Stomach smooth muscle (tissue), 2 donors: Measurements from ENCODE around the gene B3GALT6.

ENCODE experiments used
- H3K27ac ChIP-seq: one replicate; pipeline ENCODE4 v1.7.0; 2013; ENCODE audit warnings: mild to moderate bottlenecking, low read length, inconsistent platforms
- H3K27me3 ChIP-seq, 2 donors: one replicate each; pipeline ENCODE4 v1.7.0; 2013; ENCODE audit warnings: low read length in 2 of 2; ENCODE audit not compliant: insufficient read depth in 2 of 2, control insufficient read depth in 1 of 2
- H3K36me3 ChIP-seq, 2 donors: one replicate each; pipeline ENCODE4 v1.7.0; 2013; ENCODE audit warnings: low read length in 2 of 2; ENCODE audit not compliant: control insufficient read depth in 2 of 2, insufficient read depth in 2 of 2
- H3K4me1 ChIP-seq: one replicate; pipeline ENCODE4 v1.7.0; 2013; ENCODE audit warnings: low read length; ENCODE audit not compliant: control insufficient read depth, insufficient read depth
- H3K4me3 ChIP-seq, 2 donors: one replicate each; pipeline ENCODE4 v1.7.0; 2013; ENCODE audit warnings: low read length in 2 of 2
- H3K9ac ChIP-seq, 2 donors: one replicate each; pipeline ENCODE4 v1.7.0; 2013; ENCODE audit warnings: low read length in 2 of 2, mild to moderate bottlenecking in 1 of 2
- H3K9me3 ChIP-seq, 2 donors: one replicate each; pipeline ENCODE4 v1.7.0; 2013; ENCODE audit warnings: low read length in 2 of 2; ENCODE audit not compliant: control insufficient read depth in 2 of 2
- donor health status: healthy.
- donor health status: Pancreatic carcinoma.

The B3GALT6 gene

DNA sequence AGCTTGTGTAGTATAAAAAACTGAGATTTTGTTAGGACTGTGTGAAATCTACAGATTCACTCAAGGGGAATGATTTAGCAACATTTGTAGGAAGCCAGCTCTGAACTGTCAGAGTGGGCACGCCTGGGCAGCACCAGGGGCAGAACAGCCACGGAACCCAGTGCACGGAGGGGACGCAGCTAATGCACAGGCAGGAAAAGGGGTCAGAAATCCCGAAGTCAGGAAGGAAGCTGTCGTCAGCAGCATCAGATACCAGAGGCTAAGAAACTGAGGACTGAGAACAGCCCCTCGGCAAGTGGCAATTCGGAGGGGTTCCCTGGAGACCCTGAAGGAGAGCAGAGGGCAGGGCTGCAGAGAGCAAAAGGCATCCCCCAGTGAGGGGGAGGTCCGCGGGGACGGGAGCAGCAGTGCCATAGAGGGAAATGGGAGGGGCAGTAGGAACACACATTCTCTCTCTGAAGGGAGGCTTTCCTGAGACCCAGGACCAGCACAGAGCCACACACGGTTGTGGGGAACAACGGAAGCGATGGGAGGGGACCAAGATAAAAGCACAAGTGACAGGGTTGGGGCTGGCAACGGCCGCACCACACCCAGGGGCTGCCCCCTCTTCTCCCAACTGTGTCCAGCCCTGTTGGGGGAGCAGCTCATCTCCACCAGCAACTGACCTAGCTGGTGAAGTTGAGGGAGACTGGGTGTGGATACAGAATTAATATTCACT is 29.0 kb downstream of the B3GALT6 start:
- Histone ChIP-seq H3K27ac (no peak overlapping the region), H3K36me3 (peaks cover 38 to 42% of the 10 kb centered on the region in 2 donors)

DNA sequence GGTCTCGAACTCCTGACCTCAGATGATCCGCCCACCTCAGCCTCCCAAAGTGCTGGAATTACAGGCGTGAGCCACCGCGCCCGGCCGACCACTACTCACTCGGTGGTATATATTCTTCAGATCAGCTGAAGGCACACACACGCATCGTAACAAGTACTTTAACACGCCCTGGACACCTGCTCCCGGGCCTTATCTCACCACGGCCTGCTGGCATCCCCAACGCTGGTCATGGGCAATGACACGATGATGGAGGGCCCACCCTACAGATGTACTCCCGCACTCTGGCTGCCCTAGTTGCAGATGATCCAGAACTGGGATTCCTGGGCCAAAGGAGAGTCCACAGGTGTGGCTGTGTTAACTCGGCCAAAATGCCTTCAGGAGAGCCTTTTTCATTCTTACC is 30.0 kb downstream of the B3GALT6 start:
- Histone ChIP-seq H3K9ac (no peak overlapping the region), H3K4me3 (no peak overlapping the region), H3K27ac (no peak overlapping the region), H3K36me3 (peaks cover 41 to 43% of the 10 kb centered on the region in 2 donors), H3K9me3 (no peaks in the 10 kb centered on the region), H3K4me1 (peaks cover 7% of the 10 kb centered on the region), H3K27me3 (no peaks in the 10 kb centered on the region)

More for the DNA sequence above, 29.0 kb downstream of the B3GALT6 start:
- no peak overlapping the region for H3K9ac ChIP-seq
- no peaks in the 10 kb centered on the region for H3K27me3 ChIP-seq
- H3K4me1 ChIP-seq = peaks cover 7% of the 10 kb centered on the region
- no peaks in the 10 kb centered on the region for H3K9me3 ChIP-seq
- H3K4me3 ChIP-seq = no peak overlapping the region

DNA sequence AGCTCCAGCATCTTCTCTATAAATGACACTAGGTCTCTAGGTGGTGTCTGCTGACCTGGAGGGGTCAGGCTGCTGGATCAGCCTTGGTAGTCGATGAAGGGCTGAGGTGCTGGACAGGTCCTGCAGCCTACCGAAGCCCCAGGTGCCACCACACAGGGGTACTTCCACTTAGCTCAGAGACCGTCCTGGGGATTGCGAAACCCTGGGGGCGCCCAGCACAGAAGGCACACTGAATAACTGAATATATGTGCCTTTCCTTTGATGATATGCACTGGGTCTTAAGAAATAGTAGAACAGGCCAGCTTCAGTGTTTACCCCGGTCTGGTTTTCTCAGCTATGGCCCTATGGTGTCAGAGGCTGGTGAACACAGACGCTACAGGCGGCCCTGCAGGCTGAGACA is 30.7 kb downstream of the B3GALT6 start:
- no peak overlapping the region for H3K9ac ChIP-seq
- H3K4me1 ChIP-seq = peaks cover 7% of the 10 kb centered on the region
- H3K36me3 ChIP-seq = peaks cover 44 to 49% of the 10 kb centered on the region in 2 donors
- no peaks in the 10 kb centered on the region for H3K27me3 ChIP-seq
- H3K9me3 ChIP-seq = no peaks in the 10 kb centered on the region
- no peak overlapping the region for H3K4me3 ChIP-seq
- no peak overlapping the region for H3K27ac ChIP-seq

DNA sequence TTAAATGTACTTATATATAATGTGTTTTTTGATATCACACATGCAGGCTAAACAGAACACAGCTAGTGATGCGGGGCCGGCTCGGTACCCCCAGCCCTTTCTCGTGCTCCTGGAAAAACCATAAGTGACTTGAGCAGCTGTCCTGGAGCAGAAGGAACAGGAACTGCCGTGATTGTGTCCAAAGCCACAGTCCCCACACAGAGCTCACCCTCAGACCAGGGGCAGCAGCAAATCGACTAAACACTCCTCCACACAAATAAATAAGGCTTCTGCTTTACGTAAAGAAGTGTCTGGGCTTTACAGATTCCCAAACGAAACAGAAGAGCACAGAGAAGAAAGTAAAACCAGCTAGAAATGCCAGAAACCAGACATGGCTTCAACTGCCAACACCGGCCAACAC is 32.0 kb downstream of the B3GALT6 start:
- H3K27ac ChIP-seq = no peak overlapping the region
- H3K9me3 ChIP-seq = no peaks in the 10 kb centered on the region
- H3K36me3 ChIP-seq = peaks cover 46% of the 10 kb centered on the region in 2 donors
- no peaks in the 10 kb centered on the region for H3K27me3 ChIP-seq
- H3K9ac ChIP-seq = no peak overlapping the region
- no peak overlapping the region for H3K4me3 ChIP-seq
- peaks cover 7% of the 10 kb centered on the region for H3K4me1 ChIP-seq

DNA sequence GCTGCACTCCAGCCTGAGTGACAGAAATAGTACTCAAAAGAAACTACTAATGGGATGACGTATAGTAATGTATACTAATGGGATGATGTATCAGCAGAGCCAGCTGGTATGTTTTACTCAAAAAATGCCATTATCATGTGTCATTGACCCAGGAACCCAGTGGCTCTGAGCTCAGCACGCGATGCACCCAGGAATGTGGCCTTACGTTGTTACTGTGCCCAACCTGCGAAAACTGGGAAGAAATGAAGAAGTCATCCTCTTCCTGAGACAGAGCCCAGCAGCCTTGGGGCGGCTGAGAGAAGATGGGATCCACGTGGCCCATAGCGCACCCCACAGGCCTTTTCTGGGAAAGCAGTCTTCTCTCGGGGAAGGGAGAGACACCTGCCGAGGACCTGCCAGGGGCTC is 32.8 kb downstream of the B3GALT6 start:
- Histone ChIP-seq H3K4me1 (peaks cover 9% of the 10 kb centered on the region), H3K27ac (no peak overlapping the region), H3K27me3 (no peaks in the 10 kb centered on the region), H3K9me3 (no peaks in the 10 kb centered on the region), H3K36me3 (peaks cover 38 to 42% of the 10 kb centered on the region in 2 donors), H3K9ac (no peak overlapping the region), H3K4me3 (no peak overlapping the region)

DNA sequence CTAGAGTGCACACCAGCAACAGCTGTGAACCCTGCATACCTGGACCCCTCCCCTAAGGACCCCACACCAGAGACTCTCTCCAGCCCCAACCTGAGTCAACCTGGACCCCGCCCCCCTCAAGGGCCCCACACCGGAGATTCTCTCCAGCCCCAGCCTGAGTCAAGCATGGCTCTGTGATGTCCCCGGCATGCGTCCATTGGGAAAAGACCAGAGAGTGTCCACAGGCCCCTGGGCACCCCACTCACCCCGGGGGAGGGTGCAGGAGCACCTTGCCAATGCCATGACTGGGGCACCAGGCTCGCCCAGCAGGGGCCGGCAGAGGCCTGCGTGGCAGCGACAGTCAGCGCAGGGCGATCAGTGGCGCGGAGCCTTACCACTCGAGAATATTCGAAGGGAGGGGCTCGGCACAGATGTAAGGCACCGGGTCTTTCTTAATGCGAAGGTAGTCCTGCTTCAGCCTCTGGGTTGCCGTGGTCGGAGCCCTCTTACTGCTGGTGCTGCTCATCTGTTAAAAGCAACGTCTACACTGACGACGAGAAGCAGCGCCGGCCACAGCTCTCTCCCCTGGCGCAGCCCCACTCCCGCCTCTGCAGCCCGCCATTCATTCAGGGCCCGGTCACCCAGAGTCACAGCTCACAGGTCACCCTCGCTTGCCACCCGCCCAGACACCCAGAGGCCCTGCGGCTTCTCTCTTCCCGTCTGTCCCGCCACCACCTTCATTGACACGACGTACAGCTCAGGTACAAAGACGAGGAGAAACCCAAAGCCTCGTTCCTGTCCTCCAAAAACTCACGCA is 35.6 kb downstream of the B3GALT6 start:
- Histone ChIP-seq H3K27me3 (no peaks in the 10 kb centered on the region), H3K27ac (no peak overlapping the region), H3K4me1 (peaks cover 36% of the 10 kb centered on the region), H3K4me3 (no peak overlapping the region), H3K36me3 (peaks cover 27 to 29% of the 10 kb centered on the region in 2 donors), H3K9ac (no peak overlapping the region), H3K9me3 (no peaks in the 10 kb centered on the region)

DNA sequence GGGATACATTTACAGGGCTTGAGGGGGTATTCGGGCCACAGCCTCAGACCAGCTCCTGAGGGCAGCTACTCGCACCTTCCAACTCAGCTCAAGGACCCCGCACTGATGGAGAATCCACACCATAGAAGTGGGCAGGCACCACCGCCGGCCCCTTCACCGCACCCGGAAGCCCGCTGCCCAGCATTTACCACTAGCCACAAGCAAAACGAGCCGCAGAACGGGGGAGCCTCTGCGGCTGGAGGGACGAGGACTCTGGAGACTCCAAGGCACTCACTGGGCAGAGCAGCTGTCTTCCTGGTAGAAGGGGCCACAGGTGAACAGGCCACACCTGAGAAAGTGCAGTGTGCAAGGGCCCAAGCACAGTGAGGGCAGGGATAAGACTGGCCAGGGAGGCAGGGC is 36.2 kb downstream of the B3GALT6 start:
- Histone ChIP-seq H3K27me3 (no peaks in the 10 kb centered on the region), H3K36me3 (peaks cover 21 to 24% of the 10 kb centered on the region in 2 donors), H3K27ac (no peak overlapping the region)

DNA sequence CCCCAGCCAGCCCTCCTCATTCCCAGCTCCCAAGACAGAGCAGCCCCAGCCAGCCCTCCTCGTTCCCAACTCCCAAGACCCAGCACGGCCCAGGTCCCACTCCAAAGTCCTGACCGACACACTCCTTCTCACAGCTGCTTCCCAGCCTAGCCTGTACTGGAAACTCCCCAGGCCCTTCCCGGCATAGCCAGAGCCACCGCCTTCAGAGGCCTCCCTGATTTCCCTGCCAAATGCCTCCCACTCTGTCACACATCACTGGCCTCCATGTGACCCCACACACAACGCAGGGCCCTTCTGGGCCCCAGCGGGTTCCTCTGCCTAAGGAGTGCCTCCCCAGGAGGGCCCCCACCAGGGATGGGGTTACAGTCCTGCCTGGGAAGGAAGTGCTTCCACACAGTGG is 38.8 kb downstream of the B3GALT6 start:
- H3K4me1 ChIP-seq = peaks cover 44% of the 10 kb centered on the region
- H3K9ac ChIP-seq = peak overlapping the region; percentile 42 to 54
- H3K36me3 ChIP-seq = peaks cover 10 to 13% of the 10 kb centered on the region in 2 donors
- peak overlapping the region; percentile 32 to 49 for H3K4me3 ChIP-seq
- no peak overlapping the region for H3K27ac ChIP-seq
- no peaks in the 10 kb centered on the region for H3K27me3 ChIP-seq
- no peaks in the 10 kb centered on the region for H3K9me3 ChIP-seq

More for the DNA sequence above, 36.2 kb downstream of the B3GALT6 start:
- Histone ChIP-seq H3K9me3 (no peaks in the 10 kb centered on the region), H3K4me1 (peaks cover 41% of the 10 kb centered on the region), H3K9ac (no peak overlapping the region), H3K4me3 (no peak overlapping the region)

DNA sequence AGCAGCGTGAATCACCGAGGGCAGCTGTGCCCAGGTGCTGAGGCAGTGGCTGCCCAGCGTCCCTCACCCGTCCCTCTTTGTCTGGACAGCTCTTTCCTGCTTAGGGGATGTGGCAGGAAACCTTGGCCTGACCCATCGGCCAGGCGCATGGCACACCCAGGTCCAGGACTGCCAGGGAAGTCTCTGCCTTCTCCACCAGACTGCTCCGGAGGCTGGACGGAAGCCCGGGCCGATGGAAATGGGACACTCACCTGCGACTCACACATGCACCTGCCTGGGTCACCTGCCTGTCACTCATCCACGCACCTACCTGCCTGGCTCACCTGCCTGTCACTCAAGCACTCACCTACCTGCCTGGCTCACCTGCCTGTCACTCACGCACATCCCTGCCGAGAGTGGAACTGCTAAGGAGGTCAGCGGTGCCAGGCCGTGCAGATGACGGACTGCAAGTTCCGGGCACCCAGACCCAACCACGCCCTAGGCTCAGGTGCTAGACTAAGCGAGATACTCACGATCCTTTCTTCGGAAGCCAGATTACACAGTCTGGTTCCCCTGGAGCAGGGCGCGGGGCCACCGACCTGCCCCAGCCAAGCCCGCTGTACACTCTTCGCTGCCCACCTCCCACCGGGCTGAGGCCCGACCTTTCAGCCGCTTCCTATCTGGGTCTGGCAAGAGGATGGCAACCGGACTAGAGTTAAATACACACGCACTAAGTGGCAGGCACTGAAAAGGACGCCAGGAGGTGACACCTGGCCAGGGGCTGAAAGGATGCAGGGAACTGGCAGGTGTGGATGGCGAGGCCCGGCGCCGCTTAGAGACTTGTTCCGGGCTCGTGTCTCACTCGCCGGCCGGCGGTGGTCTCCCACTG is 40.5 kb downstream of the B3GALT6 start:
- H3K4me1 ChIP-seq = peaks cover 44% of the 10 kb centered on the region
- H3K9me3 ChIP-seq = no peaks in the 10 kb centered on the region
- no peaks in the 10 kb centered on the region for H3K27me3 ChIP-seq
- peaks cover 1 to 8% of the 10 kb centered on the region in 2 donors for H3K36me3 ChIP-seq
- H3K9ac ChIP-seq = peak overlapping the region; percentile 80 to 92
- H3K27ac ChIP-seq = no peak overlapping the region
- H3K4me3 ChIP-seq = peak overlapping the region; percentile 90 to 95

DNA sequence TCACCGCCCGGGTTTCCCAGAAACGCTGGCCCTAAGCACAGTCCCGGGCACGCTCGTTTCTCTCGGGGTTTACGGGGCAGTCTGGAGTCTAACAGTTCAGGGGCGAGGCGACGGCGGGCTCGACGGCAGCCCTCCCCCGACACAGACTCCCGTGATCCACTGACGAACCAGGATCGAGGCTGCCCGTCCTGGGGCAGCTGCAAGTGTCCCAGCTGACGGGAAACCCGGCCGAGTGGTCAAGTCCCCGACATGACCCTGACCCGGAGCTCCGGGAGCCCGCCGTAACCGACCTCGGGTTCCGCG is 41.1 kb downstream of the B3GALT6 start:
- Histone ChIP-seq H3K4me3 (peak overlapping the region; percentile 90 to 95), H3K27me3 (no peaks in the 10 kb centered on the region), H3K9ac (peak overlapping the region; percentile 80 to 92), H3K27ac (no peak overlapping the region), H3K36me3 (peaks cover 0 to 5% of the 10 kb centered on the region in 2 donors), H3K9me3 (no peaks in the 10 kb centered on the region), H3K4me1 (peaks cover 44% of the 10 kb centered on the region)
